ENCODE results near the gene LNPK. TPM values are rescaled to one million over a fixed set of nuclear protein-coding genes. Genes with fewer than 3 reads are reported as not detected.
"Not testable (repeated sequence)": the region's sequence is repeated elsewhere in the genome, so short reads cannot be mapped to it uniquely, and the experiment has no call there.

LNPK gene
- total RNA-seq, 1 donor from 2014 or later = 78.2 TPM

DNA sequence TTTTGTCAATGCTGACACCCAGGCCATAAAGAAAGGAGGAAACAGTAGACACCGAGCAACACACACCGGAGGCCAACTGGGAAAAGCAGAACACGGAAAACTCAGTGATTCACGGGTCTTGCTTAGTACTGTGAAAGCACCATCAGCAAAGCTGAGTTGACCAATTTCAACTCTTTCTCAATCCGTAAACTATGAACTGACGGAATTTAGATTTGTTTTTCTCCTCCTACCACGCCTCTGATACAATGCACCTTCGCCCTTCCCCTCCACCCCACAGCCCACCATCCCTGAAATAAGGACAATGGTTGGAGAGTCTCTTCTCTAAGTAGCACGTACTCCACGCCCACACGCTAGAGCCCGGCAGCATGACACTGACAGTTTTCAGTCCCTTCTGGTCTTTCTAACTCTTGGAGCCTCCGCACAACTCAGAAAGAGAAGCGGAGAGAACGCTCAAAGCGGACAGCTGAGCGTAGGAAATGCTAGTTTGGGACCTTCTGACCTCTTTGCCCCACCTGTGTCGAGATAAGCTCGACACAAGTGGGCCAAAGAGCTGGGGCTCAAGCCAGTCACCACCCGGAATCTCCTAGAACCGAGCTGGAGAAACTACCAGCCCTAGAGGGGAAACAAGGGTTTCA is 669 bp downstream of the LNPK start:
- Mint-ChIP-seq H3K9me3 (ENCODE audit: unreplicated experiment) (peaks cover 15% of the 10 kb centered on the region), H3K36me3 (ENCODE audit: unreplicated experiment) (no peaks in the 10 kb centered on the region), H3K27me3 (ENCODE audit: unreplicated experiment) (peaks cover 9% of the 10 kb centered on the region), H3K4me1 (ENCODE audit: low read depth, unreplicated experiment) (peaks cover 28% of the 10 kb centered on the region), H3K27ac (ENCODE audit: unreplicated experiment) (peak overlapping the region; percentile 97), H3K4me3 (ENCODE audit: unreplicated experiment) (peak overlapping the region; percentile 93)
- TF ChIP-seq, protein P1, sequence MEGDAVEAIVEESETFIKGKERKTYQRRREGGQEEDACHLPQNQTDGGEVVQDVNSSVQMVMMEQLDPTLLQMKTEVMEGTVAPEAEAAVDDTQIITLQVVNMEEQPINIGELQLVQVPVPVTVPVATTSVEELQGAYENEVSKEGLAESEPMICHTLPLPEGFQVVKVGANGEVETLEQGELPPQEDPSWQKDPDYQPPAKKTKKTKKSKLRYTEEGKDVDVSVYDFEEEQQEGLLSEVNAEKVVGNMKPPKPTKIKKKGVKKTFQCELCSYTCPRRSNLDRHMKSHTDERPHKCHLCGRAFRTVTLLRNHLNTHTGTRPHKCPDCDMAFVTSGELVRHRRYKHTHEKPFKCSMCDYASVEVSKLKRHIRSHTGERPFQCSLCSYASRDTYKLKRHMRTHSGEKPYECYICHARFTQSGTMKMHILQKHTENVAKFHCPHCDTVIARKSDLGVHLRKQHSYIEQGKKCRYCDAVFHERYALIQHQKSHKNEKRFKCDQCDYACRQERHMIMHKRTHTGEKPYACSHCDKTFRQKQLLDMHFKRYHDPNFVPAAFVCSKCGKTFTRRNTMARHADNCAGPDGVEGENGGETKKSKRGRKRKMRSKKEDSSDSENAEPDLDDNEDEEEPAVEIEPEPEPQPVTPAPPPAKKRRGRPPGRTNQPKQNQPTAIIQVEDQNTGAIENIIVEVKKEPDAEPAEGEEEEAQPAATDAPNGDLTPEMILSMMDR (IDR thresholded peaks at IDR 0.05; ENCODE audit: partially characterized antibody, unreplicated experiment) = no peak
- peak; percentile 44 for DNase-seq

DNA sequence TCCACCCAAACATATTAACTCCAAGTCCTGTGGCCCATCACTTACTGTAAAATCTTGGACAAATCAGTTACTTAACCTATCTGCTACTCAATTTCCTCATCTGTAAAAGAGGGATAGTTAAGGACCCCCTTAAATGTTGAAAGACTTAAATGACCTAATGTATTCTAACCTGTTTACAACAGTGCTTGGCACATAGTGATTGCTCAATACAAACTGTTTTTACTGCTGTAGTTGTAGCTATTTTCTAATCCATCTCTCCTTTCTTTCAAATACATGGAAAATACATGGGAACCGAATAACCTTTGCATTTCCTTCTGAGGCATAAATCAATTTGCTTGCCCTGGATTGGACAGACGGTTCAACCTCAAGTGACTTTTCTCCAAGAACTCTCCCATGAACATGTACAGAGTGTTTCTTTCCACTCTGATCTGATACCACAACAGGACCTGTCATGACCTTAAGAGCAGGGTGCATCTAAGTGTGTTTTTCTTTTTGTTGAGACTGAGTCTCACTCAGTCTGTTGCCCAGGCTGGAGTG is 2.7 kb downstream of the LNPK start:
- Mint-ChIP-seq H3K36me3 (ENCODE audit: unreplicated experiment) (no peaks in the 10 kb centered on the region), H3K4me3 (ENCODE audit: unreplicated experiment) (peak overlapping the region; percentile 56), H3K4me1 (ENCODE audit: low read depth, unreplicated experiment) (peaks cover 27% of the 10 kb centered on the region), H3K27ac (ENCODE audit: unreplicated experiment) (no peak overlapping the region), H3K27me3 (ENCODE audit: unreplicated experiment) (peaks cover 9% of the 10 kb centered on the region), H3K9me3 (ENCODE audit: unreplicated experiment) (peaks cover 15% of the 10 kb centered on the region)
- TF ChIP-seq, protein P1 (IDR thresholded peaks at IDR 0.05; ENCODE audit: partially characterized antibody, unreplicated experiment) = no peak
- DNase-seq = no peak

DNA sequence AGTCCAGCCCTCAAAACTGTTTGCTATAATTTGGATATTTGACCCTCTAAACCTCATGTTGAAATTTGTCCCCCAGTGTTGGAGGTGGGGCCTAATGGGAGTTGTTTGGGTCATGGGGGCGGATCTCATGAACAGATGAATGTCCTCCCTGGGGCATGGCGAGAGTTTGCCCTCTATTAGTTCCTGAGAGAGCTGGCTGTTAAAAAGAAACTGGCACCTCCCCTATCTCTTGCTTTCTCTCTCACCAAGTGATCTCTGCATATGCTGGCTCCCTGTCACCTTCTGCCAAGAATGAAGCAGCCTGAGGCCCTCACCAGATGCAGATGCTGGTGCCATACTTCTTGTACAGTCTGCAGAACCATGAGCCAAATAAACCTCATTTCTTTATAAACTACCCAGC is 12.0 kb downstream of the LNPK start:
- H3K9me3 Mint-ChIP-seq (ENCODE audit: unreplicated experiment) = peaks cover 6% of the 10 kb centered on the region
- H3K4me3 Mint-ChIP-seq (ENCODE audit: unreplicated experiment) = no peak overlapping the region
- peak; percentile 16 for DNase-seq
- peak overlapping the region; percentile 40 for H3K27ac Mint-ChIP-seq (ENCODE audit: unreplicated experiment)
- TF ChIP-seq, protein P1 (IDR thresholded peaks at IDR 0.05; ENCODE audit: partially characterized antibody, unreplicated experiment) = no peak
- no peaks in the 10 kb centered on the region for H3K36me3 Mint-ChIP-seq (ENCODE audit: unreplicated experiment)
- H3K4me1 Mint-ChIP-seq (ENCODE audit: low read depth, unreplicated experiment) = peaks cover 12% of the 10 kb centered on the region
- peaks cover 3% of the 10 kb centered on the region for H3K27me3 Mint-ChIP-seq (ENCODE audit: unreplicated experiment)

DNA sequence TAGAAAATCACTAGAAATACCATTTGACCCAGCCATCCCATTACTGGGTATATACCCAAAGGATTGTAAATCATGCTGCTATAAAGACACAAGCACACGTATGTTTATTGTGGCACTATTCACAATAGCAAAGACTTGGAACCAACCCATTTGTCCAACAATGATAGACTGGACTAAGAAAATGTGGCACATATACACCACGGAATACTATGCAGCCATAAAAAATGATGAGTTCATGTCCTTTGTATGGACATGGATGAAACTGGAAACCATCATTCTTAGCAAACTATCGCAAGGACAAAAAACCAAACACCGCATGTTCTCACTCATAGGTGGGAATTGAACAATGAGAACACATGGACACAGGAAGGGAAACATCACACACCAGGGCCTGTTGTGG is 14.9 kb downstream of the LNPK start:
- H3K4me1 Mint-ChIP-seq (ENCODE audit: low read depth, unreplicated experiment) = peaks cover 13% of the 10 kb centered on the region
- not testable (repeated sequence) for DNase-seq; H3K27me3 Mint-ChIP-seq (ENCODE audit: unreplicated experiment); H3K27ac Mint-ChIP-seq (ENCODE audit: unreplicated experiment); H3K4me3 Mint-ChIP-seq (ENCODE audit: unreplicated experiment); H3K36me3 Mint-ChIP-seq (ENCODE audit: unreplicated experiment); H3K9me3 Mint-ChIP-seq (ENCODE audit: unreplicated experiment)

DNA sequence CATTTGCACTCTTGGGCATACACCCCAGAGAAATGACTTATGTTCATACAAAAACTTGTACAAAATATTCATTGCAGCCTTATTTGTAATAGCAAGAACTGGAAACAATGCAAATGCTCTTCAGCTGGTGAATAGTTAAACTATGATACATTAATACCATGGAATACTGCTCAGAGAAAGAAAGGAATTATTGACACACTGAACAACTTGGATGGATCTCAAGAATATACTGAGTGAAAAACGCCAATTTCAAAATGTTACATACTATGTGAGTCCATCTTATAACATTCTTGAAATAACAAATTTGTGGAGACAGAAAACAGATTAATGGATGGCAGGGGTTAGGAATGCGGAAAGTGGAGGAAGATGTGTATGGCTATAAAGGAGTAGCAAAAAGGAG is 17.2 kb downstream of the LNPK start:
- no peaks in the 10 kb centered on the region for H3K9me3 Mint-ChIP-seq (ENCODE audit: unreplicated experiment)
- TF ChIP-seq, protein P1 (IDR thresholded peaks at IDR 0.05; ENCODE audit: partially characterized antibody, unreplicated experiment) = no peak
- H3K27ac Mint-ChIP-seq (ENCODE audit: unreplicated experiment) = no peak overlapping the region
- H3K4me3 Mint-ChIP-seq (ENCODE audit: unreplicated experiment) = no peak overlapping the region
- no peak for DNase-seq
- H3K4me1 Mint-ChIP-seq (ENCODE audit: low read depth, unreplicated experiment) = peaks cover 12% of the 10 kb centered on the region
- H3K36me3 Mint-ChIP-seq (ENCODE audit: unreplicated experiment) = no peaks in the 10 kb centered on the region
- no peaks in the 10 kb centered on the region for H3K27me3 Mint-ChIP-seq (ENCODE audit: unreplicated experiment)

All from glutamatergic neuron (in vitro differentiated cells).